ENCODE results near the gene HSPA14.
A peak's percentile ranks its signal among the peaks of the same experiment; 100 is the strongest.

DNA sequence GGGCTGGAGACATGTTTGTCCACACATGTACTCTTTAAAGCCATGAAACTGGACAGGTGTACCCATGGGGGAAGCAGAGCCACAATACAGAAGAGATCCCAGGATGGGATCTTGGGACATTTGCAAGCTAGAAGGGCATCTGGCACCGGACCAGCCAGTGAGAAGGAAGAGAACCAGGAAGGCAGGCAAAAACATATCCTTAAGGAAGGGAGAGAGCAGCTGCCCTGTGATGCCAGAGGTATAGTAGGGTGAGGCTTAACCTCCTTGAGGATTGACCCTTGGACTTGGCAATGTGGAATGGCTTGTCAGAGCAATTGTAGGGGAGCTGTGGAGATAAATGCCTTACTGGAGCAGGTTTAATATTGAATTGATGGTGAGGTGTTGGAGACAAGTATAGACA, 22.7 kb downstream of the HSPA14 start:
- TF ChIP-seq POLR2AphosphoS5 (IDR thresholded peaks at IDR 0.05) (peak in 1 of 3 donors; percentile 29), CTCF (IDR thresholded peaks at IDR 0.05) (no peak), POLR2A (IDR thresholded peaks at IDR 0.05) (no peak), EP300 (IDR thresholded peaks at IDR 0.05) (no peak)

Data from stomach (tissue), 4 donors.